ENCODE measurements around the gene LCMT1.

DNA sequence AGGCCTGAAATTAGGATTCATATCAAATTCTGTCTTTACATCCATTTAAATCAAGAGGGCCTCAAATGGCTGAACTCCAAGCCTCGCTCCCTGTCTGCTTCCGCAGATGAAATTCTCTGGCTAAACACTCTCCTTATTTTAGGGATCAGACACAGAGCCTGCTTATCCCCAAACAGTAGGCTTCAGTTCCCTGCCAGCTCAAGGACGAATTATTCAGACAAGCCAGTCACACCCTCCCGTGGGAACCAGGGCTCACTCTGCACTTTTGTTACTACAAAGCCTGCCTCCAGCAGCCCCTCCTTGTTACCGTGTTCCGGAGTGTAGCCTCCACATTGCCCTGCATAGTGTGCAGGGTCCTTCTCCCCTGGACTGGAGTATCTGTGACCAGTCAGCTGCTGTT is 46.6 kb upstream of the LCMT1 start:
- TF ChIP-seq, protein P1, sequence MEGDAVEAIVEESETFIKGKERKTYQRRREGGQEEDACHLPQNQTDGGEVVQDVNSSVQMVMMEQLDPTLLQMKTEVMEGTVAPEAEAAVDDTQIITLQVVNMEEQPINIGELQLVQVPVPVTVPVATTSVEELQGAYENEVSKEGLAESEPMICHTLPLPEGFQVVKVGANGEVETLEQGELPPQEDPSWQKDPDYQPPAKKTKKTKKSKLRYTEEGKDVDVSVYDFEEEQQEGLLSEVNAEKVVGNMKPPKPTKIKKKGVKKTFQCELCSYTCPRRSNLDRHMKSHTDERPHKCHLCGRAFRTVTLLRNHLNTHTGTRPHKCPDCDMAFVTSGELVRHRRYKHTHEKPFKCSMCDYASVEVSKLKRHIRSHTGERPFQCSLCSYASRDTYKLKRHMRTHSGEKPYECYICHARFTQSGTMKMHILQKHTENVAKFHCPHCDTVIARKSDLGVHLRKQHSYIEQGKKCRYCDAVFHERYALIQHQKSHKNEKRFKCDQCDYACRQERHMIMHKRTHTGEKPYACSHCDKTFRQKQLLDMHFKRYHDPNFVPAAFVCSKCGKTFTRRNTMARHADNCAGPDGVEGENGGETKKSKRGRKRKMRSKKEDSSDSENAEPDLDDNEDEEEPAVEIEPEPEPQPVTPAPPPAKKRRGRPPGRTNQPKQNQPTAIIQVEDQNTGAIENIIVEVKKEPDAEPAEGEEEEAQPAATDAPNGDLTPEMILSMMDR (IDR thresholded peaks at IDR 0.05) = no peak
- no peak for TF ChIP-seq POLR2A (IDR thresholded peaks at IDR 0.05)

All from thyroid gland (tissue), 4 donors.